ENCODE data around the gene SLC9A2.
A peak's percentile ranks its signal among the peaks of the same experiment; 100 is the strongest.

The SLC9A2 gene

GRCh38 chr2:102619414-102620319, at the start of gene SLC9A2:
Gene SLC9A2 (plus strand): TSS chr2:102619553. CDS start chr2:102619849, 296 bp downstream.
- no peak for DNase-seq

GRCh38 chr2:102575888-102576287, 43.5 kb upstream of the SLC9A2 start:
- no peak for DNase-seq

GRCh38 chr2:102578376-102578775, 41.0 kb upstream of the SLC9A2 start:
- DNase-seq: no peak

- no peak for DNase-seq
These were observed 37.4 kb upstream of the SLC9A2 start for GRCh38 chr2:102581911-102582310.

GRCh38 chr2:102582845-102583244, 36.5 kb upstream of the SLC9A2 start:
- DNase-seq: no peak

GRCh38 chr2:102585847-102586404, 33.4 kb upstream of the SLC9A2 start:
- no peak for DNase-seq

GRCh38 chr2:102588213-102588939, 31.0 kb upstream of the SLC9A2 start:
- no peak for DNase-seq

GRCh38 chr2:102589444-102589843, 29.9 kb upstream of the SLC9A2 start:
- no peak for DNase-seq

GRCh38 chr2:102591491-102592045, 27.8 kb upstream of the SLC9A2 start:
- no peak for DNase-seq

GRCh38 chr2:102592601-102593000, 26.8 kb upstream of the SLC9A2 start:
- no peak for DNase-seq

GRCh38 chr2:102593516-102593915, 25.8 kb upstream of the SLC9A2 start:
- no peak for DNase-seq

GRCh38 chr2:102594445-102595016, 24.8 kb upstream of the SLC9A2 start:
- no peak for DNase-seq

GRCh38 chr2:102597788-102598187, 21.6 kb upstream of the SLC9A2 start:
- DNase-seq: no peak

GRCh38 chr2:102599486-102599885, 19.9 kb upstream of the SLC9A2 start:
- no peak for DNase-seq

- DNase-seq: no peak
These were observed 17.6 kb upstream of the SLC9A2 start for GRCh38 chr2:102601730-102602129.

- no peak for DNase-seq
These were observed 15.4 kb upstream of the SLC9A2 start for GRCh38 chr2:102603904-102604303.

GRCh38 chr2:102604769-102605168, 14.6 kb upstream of the SLC9A2 start:
- no peak for DNase-seq

GRCh38 chr2:102606353-102606752, 13.0 kb upstream of the SLC9A2 start:
- peak; percentile 11 for DNase-seq

GRCh38 chr2:102615620-102616436, 3.5 kb upstream of the SLC9A2 start:
- DNase-seq: peak; percentile 52

- DNase-seq: no peak
These were observed 620 bp upstream of the SLC9A2 start for GRCh38 chr2:102618452-102619413.

- no peak for DNase-seq
These were observed 979 bp downstream of the SLC9A2 start for GRCh38 chr2:102620332-102620731.

Data from NCI-H226 (cell line).